OCI-LY3 (cell line): ENCODE measurements around the gene OR4D6.

Experiments
- EZH2phosphoT487 ChIP-seq: fragments of 200-600 bp; shearing (Covaris generic); IDR thresholded peaks from 2 replicates; pipeline ENCODE4 v1.6.1; 2018; ENCODE audit warnings: antibody characterized with exemption, mixed run types, low read depth
- TF ChIP-seq, protein P1 (sequence below): fragments of 200-600, 300-600 bp; sonication (generic); IDR thresholded peaks from 2 replicates; pipeline ENCODE4 v1.5.1; 2014; ENCODE audit warnings: antibody characterized with exemption, low read length, low read depth

DNA sequence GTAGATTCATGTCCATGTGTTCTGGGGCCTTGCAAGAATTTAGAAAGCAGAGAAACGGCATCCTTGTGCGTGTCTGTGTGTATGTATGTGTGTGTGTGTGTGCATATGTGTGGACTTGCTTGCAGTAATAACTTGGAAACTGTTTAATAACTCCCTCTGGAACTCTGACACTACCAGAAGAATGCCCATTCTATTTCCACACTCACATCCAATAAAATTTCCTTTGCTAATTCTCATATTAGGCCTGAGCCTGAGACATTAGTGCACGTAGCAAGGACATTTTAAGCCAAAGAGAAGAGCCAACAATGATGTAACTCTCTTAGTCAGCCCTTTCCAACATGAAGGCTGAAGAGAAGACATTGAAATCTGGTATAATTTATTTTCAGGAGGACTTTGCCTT, 3.2 kb downstream of the OR4D6 start:
- TF ChIP-seq, protein P1, sequence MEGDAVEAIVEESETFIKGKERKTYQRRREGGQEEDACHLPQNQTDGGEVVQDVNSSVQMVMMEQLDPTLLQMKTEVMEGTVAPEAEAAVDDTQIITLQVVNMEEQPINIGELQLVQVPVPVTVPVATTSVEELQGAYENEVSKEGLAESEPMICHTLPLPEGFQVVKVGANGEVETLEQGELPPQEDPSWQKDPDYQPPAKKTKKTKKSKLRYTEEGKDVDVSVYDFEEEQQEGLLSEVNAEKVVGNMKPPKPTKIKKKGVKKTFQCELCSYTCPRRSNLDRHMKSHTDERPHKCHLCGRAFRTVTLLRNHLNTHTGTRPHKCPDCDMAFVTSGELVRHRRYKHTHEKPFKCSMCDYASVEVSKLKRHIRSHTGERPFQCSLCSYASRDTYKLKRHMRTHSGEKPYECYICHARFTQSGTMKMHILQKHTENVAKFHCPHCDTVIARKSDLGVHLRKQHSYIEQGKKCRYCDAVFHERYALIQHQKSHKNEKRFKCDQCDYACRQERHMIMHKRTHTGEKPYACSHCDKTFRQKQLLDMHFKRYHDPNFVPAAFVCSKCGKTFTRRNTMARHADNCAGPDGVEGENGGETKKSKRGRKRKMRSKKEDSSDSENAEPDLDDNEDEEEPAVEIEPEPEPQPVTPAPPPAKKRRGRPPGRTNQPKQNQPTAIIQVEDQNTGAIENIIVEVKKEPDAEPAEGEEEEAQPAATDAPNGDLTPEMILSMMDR = no peak
- TF ChIP-seq EZH2phosphoT487 = no peak
